IPS DF 6.9 (cell line): ENCODE results near the gene DNAJB5.
"Not testable (repeated sequence)": the region's sequence is repeated elsewhere in the genome, so short reads cannot be mapped to it uniquely, and the experiment has no call there.

Experiments
- DNase-seq: peaks from one replicate; pipeline ENCODE4 v3.0.0-alpha.2; 2013; ENCODE audit warnings: low read depth, low spot score
- H3K27ac ChIP-seq: one replicate; pipeline ENCODE4 v1.5.1; 2013; ENCODE audit warnings: low read length, control low read depth
- H3K27me3 ChIP-seq: 2 replicates; pipeline ENCODE4 v1.6.1; 2013; ENCODE audit warnings: mild to moderate bottlenecking, low read length; ENCODE audit not compliant: control insufficient read depth, insufficient read depth
- H3K36me3 ChIP-seq: 2 replicates; pipeline ENCODE4 v1.6.1; 2013; ENCODE audit warnings: low read length; ENCODE audit not compliant: control insufficient read depth, insufficient read depth
- H3K4me1 ChIP-seq: 2 replicates; pipeline ENCODE4 v1.6.1; 2013; ENCODE audit warnings: low read length; ENCODE audit not compliant: control insufficient read depth, insufficient read depth
- H3K4me3 ChIP-seq: 2 replicates; pipeline ENCODE4 v1.5.1; 2013; ENCODE audit warnings: mild to moderate bottlenecking, low read length
- H3K9me3 ChIP-seq: 2 replicates; pipeline ENCODE4 v1.6.1; 2013; ENCODE audit warnings: low read length, inconsistent platforms; ENCODE audit not compliant: control insufficient read depth, insufficient read depth
- WGBS: extraction: QIAGEN DNeasy Blood & Tissue Kit; methylation state at CpG from one replicate; pipeline ENCODE4 v1.1.7; 2013; ENCODE audit warnings: mixed read lengths, missing lambda C conversion rate; ENCODE audit not compliant: insufficient read length, insufficient coverage; 5-methylcytosine and 5-hydroxymethylcytosine counted together

Gene DNAJB5

GRCh38 chr9:34989003-34989945 is at the start of gene DNAJB5:
Gene DNAJB5, plus strand, starts transcription at chr9:34989745. Its CDS starts 886 bp downstream, at chr9:34990631.
- Histone ChIP-seq H3K4me3 (peak within 1 kb of the TSS; percentile 59), H3K36me3 (no peaks in the 10 kb centered on the region; the same call in 1 of the 2 replicates), H3K9me3 (no peaks in the 10 kb centered on the region), H3K27ac (no peak within 1 kb of the TSS), H3K4me1 (peaks cover 12% of the 10 kb centered on the region), H3K27me3 (no peaks in the 10 kb centered on the region)
- no CpG with 5 or more reads among the region's 65 CpGs for WGBS
- DNase-seq, result peak; percentile 99

GRCh38 chr9:34939989-34940388 is 49.6 kb upstream of the DNAJB5 start:
- H3K4me3 ChIP-seq, H3K27ac ChIP-seq, DNase-seq, H3K9me3 ChIP-seq, H3K4me1 ChIP-seq, H3K36me3 ChIP-seq, H3K27me3 ChIP-seq: not testable (repeated sequence)

GRCh38 chr9:34948451-34948850 is 41.1 kb upstream of the DNAJB5 start:
- Histone ChIP-seq H3K27me3 (no peaks in the 10 kb centered on the region), H3K9me3 (no peaks in the 10 kb centered on the region), H3K27ac (no peak overlapping the region), H3K4me3 (no peak overlapping the region), H3K36me3 (no peaks in the 10 kb centered on the region), H3K4me1 (no peaks in the 10 kb centered on the region)
- no peak for DNase-seq
- WGBS, result no CpG with 5 or more reads among the region's 2 CpGs

GRCh38 chr9:34954225-34954624 is 35.3 kb upstream of the DNAJB5 start:
- H3K4me1 ChIP-seq, result peaks cover 4% of the 10 kb centered on the region; the same call in 1 of the 2 replicates
- no CpG with 5 or more reads among the region's 2 CpGs for WGBS
- H3K27me3 ChIP-seq, result peaks cover 8% of the 10 kb centered on the region; the same call in 1 of the 2 replicates
- no peak overlapping the region for H3K4me3 ChIP-seq
- H3K9me3 ChIP-seq, result no peaks in the 10 kb centered on the region
- H3K36me3 ChIP-seq, result no peaks in the 10 kb centered on the region
- H3K27ac ChIP-seq, result no peak overlapping the region
- DNase-seq, result no peak

GRCh38 chr9:34956066-34956465 is 33.5 kb upstream of the DNAJB5 start:
- not testable (repeated sequence) for DNase-seq, H3K36me3 ChIP-seq, H3K4me1 ChIP-seq, H3K4me3 ChIP-seq, H3K27me3 ChIP-seq, H3K9me3 ChIP-seq, H3K27ac ChIP-seq
- WGBS, result no CpG with 5 or more reads among the region's 7 CpGs

- peaks cover 8% of the 10 kb centered on the region; the same call in 1 of the 2 replicates for H3K27me3 ChIP-seq
- no peaks in the 10 kb centered on the region for H3K9me3 ChIP-seq
- WGBS, result no CpG with 5 or more reads among the region's 4 CpGs
- H3K36me3 ChIP-seq, result no peaks in the 10 kb centered on the region
- H3K4me1 ChIP-seq, result peaks cover 4% of the 10 kb centered on the region; the same call in 1 of the 2 replicates
- no peak for DNase-seq
- no peak overlapping the region for H3K27ac ChIP-seq
- no peak overlapping the region for H3K4me3 ChIP-seq
These were observed 32.9 kb upstream of the DNAJB5 start for GRCh38 chr9:34956648-34957047.

- no peaks in the 10 kb centered on the region for H3K36me3 ChIP-seq
- no peak for DNase-seq
- H3K4me1 ChIP-seq, result peaks cover 4% of the 10 kb centered on the region; the same call in 1 of the 2 replicates
- H3K9me3 ChIP-seq, result no peaks in the 10 kb centered on the region
- WGBS, result no CpG with 5 or more reads among the region's 116 CpGs
- peak within 1 kb of the TSS; percentile 84 for H3K4me3 ChIP-seq
- no peak within 1 kb of the TSS for H3K27ac ChIP-seq
- peaks cover 8% of the 10 kb centered on the region; the same call in 1 of the 2 replicates for H3K27me3 ChIP-seq
These were observed 31.8 kb upstream of the DNAJB5 start, which contains the start of gene PHF24 for GRCh38 chr9:34957492-34958410. Gene PHF24, plus strand, starts transcription at chr9:34958285. Its CDS starts 13,014 bp downstream, at chr9:34971299.

GRCh38 chr9:34958411-34958982 is 31.0 kb upstream of the DNAJB5 start:
- H3K9me3 ChIP-seq, result no peaks in the 10 kb centered on the region
- peaks cover 8% of the 10 kb centered on the region; the same call in 1 of the 2 replicates for H3K27me3 ChIP-seq

GRCh38 chr9:34959461-34959860 is 30.1 kb upstream of the DNAJB5 start:
- peaks cover 4% of the 10 kb centered on the region; the same call in 1 of the 2 replicates for H3K4me1 ChIP-seq
- no peaks in the 10 kb centered on the region for H3K9me3 ChIP-seq
- H3K36me3 ChIP-seq, result no peaks in the 10 kb centered on the region
- DNase-seq, result no peak
- 100% methylated on average over 1 of the region's 4 CpGs for WGBS
- H3K27me3 ChIP-seq, result peaks cover 8% of the 10 kb centered on the region; the same call in 1 of the 2 replicates
- no peak overlapping the region for H3K4me3 ChIP-seq
- no peak overlapping the region for H3K27ac ChIP-seq

More at GRCh38 chr9:34958411-34958982, 31.0 kb upstream of the DNAJB5 start:
- Histone ChIP-seq H3K27ac (no peak overlapping the region), H3K4me3 (peak overlapping the region; percentile 84; the same call in 1 of the 2 replicates), H3K4me1 (peaks cover 4% of the 10 kb centered on the region; the same call in 1 of the 2 replicates), H3K36me3 (no peaks in the 10 kb centered on the region)
- no CpG with 5 or more reads among the region's 21 CpGs for WGBS
- no peak for DNase-seq
